IMR-90 (cell line): ENCODE results near the gene FBH1. TPM values are rescaled to one million over a fixed set of nuclear protein-coding genes. Genes with fewer than 3 reads are reported as not detected.
"Not testable (repeated sequence)": the region's sequence is repeated elsewhere in the genome, so short reads cannot be mapped to it uniquely, and the experiment has no call there.

ENCODE experiments used
- ATAC-seq: fragments of 200-7000 bp; cut with Tn5 transposase; 2 replicates; pipeline ENCODE4 v1.9.1; 2020; ENCODE audit warnings: low read depth, mild to moderate bottlenecking, moderate library complexity
- BruUV-seq: library from RNA; stranded (reverse); fragments of 400-500 nt; replicated peaks from 2 replicates; lab custom pipeline; 2021; lab: Mats Ljungman, UMichigan
- CTCF ChIA-PET: fragments of 300-600 bp; formaldehyde crosslinking; extraction: SDS; loops from one replicate; lab custom pipeline; 2021; ENCODE audit warnings: antibody characterized with exemption; lab: Yijun Ruan, JAX
- POLR2A ChIA-PET: fragments of 300-600 bp; sonication (Branson Sonifier 250); formaldehyde crosslinking; loops from one replicate; lab custom pipeline; 2022; ENCODE audit warnings: antibody characterized with exemption; ENCODE audit not compliant: unreplicated experiment; lab: Charles Lee
- DNase-seq: peaks from one replicate; pipeline ENCODE4 v3.0.0; 2013
- H2AFZ ChIP-seq: replicated peaks from 2 replicates; pipeline ENCODE3; 2013; ENCODE audit warnings: low read length, mild to moderate bottlenecking; ENCODE audit not compliant: poor library complexity
- H2AK5ac ChIP-seq: 2 replicates; pipeline ENCODE4 v1.6.1; 2013; ENCODE audit warnings: low read depth, low read length, inconsistent platforms
- H2AK9ac ChIP-seq: replicated peaks from 2 replicates; pipeline ENCODE3; 2013; ENCODE audit warnings: mild to moderate bottlenecking, low read depth, low read length, moderate library complexity; ENCODE audit not compliant: poor library complexity
- H2BK120ac ChIP-seq: 2 replicates; pipeline ENCODE4 v1.6.1; 2013; ENCODE audit warnings: low read depth, low read length, inconsistent platforms
- H2BK15ac ChIP-seq: 3 replicates; pipeline ENCODE4 v1.6.1; 2013; ENCODE audit warnings: low read depth, low read length, inconsistent platforms
- H2BK20ac ChIP-seq: 2 replicates; pipeline ENCODE4 v1.6.1; 2013; ENCODE audit warnings: low read depth, mild to moderate bottlenecking, inconsistent platforms, low read length, moderate library complexity
- H2BK5ac ChIP-seq: 2 replicates; pipeline ENCODE4 v1.6.1; 2013; ENCODE audit warnings: mild to moderate bottlenecking, low read depth, low read length, inconsistent platforms; ENCODE audit not compliant: poor library complexity, severe bottlenecking
- H3K14ac ChIP-seq: replicated peaks from 2 replicates; pipeline ENCODE4 v1.6.1; 2013; ENCODE audit warnings: low read depth, low read length, inconsistent platforms
- H3K18ac ChIP-seq: 2 replicates; pipeline ENCODE4 v1.6.1; 2013; ENCODE audit warnings: low read depth, low read length, control low read depth
- H3K23ac ChIP-seq: 2 replicates; pipeline ENCODE4 v1.6.1; 2013; ENCODE audit warnings: low read depth, low read length, inconsistent platforms
- H3K27ac ChIP-seq: 2 replicates; pipeline ENCODE4 v1.5.1; 2013; ENCODE audit warnings: mild to moderate bottlenecking, control low read depth, low read length; ENCODE audit not compliant: insufficient read depth
- H3K27me3 ChIP-seq: 2 replicates; pipeline ENCODE4 v1.6.1; 2013; ENCODE audit warnings: low read length; ENCODE audit not compliant: control insufficient read depth, insufficient read depth
- H3K36me3 ChIP-seq: 2 replicates; pipeline ENCODE4 v1.6.1; 2013; ENCODE audit warnings: low read length, mixed read lengths; ENCODE audit not compliant: control insufficient read depth, insufficient read depth
- H3K4ac ChIP-seq: 2 replicates; pipeline ENCODE4 v1.6.1; 2013; ENCODE audit warnings: low read depth, low read length, inconsistent platforms
- H3K4me1 ChIP-seq: 2 replicates; pipeline ENCODE4 v1.6.1; 2013; ENCODE audit warnings: low read length, mixed read lengths; ENCODE audit not compliant: control insufficient read depth, insufficient read depth
- H3K4me2 ChIP-seq: 2 replicates; pipeline ENCODE4 v1.6.1; 2013; ENCODE audit warnings: low read depth, mild to moderate bottlenecking, control low read depth, low read length, moderate library complexity
- H3K4me3 ChIP-seq: 2 replicates; pipeline ENCODE4 v1.5.1; 2013; ENCODE audit warnings: low read depth, mild to moderate bottlenecking, control low read depth, low read length, moderate library complexity; ENCODE audit not compliant: insufficient read depth
- H3K56ac ChIP-seq: 2 replicates; pipeline ENCODE4 v1.6.1; 2013; ENCODE audit warnings: low read length, inconsistent platforms; ENCODE audit not compliant: insufficient read depth; ENCODE audit errors: extremely low read depth
- H3K79me1 ChIP-seq, 2 experiments: 2 replicates each; pipeline ENCODE4 v1.6.1; 2013; ENCODE audit warnings: low read length in 2 of 2, inconsistent platforms in 1 of 2, low read depth in 1 of 2
- H3K9ac ChIP-seq: 2 replicates; pipeline ENCODE4 v1.6.1; 2013; ENCODE audit warnings: low read depth, low read length, control low read depth
- H3K9me1 ChIP-seq: 2 replicates; pipeline ENCODE4 v1.6.1; 2013; ENCODE audit warnings: low read length, inconsistent platforms; ENCODE audit not compliant: insufficient read depth
- H3K9me3 ChIP-seq: 2 replicates; pipeline ENCODE4 v1.6.1; 2013; ENCODE audit warnings: low read length; ENCODE audit not compliant: control insufficient read depth, insufficient read depth
- H4K20me1 ChIP-seq: 2 replicates; pipeline ENCODE4 v1.6.1; 2013; ENCODE audit warnings: low read length, inconsistent platforms; ENCODE audit not compliant: insufficient read depth
- H4K5ac ChIP-seq: 2 replicates; pipeline ENCODE4 v1.6.1; 2013; ENCODE audit warnings: mild to moderate bottlenecking, low read depth, low read length, control low read depth
- H4K8ac ChIP-seq, 2 experiments: 2 replicates each; pipeline ENCODE4 v1.6.1; 2013; ENCODE audit warnings: low read depth in 2 of 2, low read length in 2 of 2, control low read depth in 1 of 2, inconsistent platforms in 1 of 2
- H4K91ac ChIP-seq: 2 replicates; pipeline ENCODE4 v1.6.1; 2013; ENCODE audit warnings: low read depth, low read length, inconsistent platforms; ENCODE audit not compliant: insufficient read depth
- BHLHE40 ChIP-seq: fragments of 150-350 bp; IDR thresholded peaks from 2 replicates; pipeline ENCODE4 v1.6.1; 2016; ENCODE audit warnings: mild to moderate bottlenecking, low read depth, low read length
- FOS ChIP-seq: fragments of 150-350 bp; IDR thresholded peaks from 2 replicates; pipeline ENCODE4 v1.6.1; 2016; ENCODE audit warnings: low read depth, low read length
- RAD21 ChIP-seq: IDR thresholded peaks from 2 replicates; pipeline ENCODE4 v1.6.1; 2012; ENCODE audit warnings: low read length, improper control_type of control experiment
- WGBS, 2 experiments: methylation state at CpG; one replicate each; pipeline versions ENCODE4 v1.1.5 to v1.1.7; 2013; ENCODE audit warnings: missing lambda C conversion rate in 2 of 2; ENCODE audit not compliant: insufficient read length in 1 of 2; ENCODE audit errors: extremely low coverage in 2 of 2; 5-methylcytosine and 5-hydroxymethylcytosine counted together
- dilution Hi-C: fragments of 300-500 bp; cut with HindIII; formaldehyde crosslinking; loops from one replicate; pipeline ENCODE4 v1.14.3; 2018; ENCODE audit warnings: low sequenced_read_pairs; ENCODE audit not compliant: unreplicated experiment
- in situ Hi-C: fragments of 300-500 bp; cut with MboI; formaldehyde crosslinking; loops from 3 replicates; pipeline ENCODE4 v1.14.3; 2019; ENCODE audit warnings: low sequenced_read_pairs, inconsistent platforms, mixed read lengths
- intact Hi-C: fragments of 100-400 bp; cut with micrococcal nuclease; formaldehyde crosslinking; loops from 2 replicates; pipeline ENCODE4 v1.10.0; 2022
- polyA plus RNA-seq, 3 experiments: library from polyadenylated mRNA; depleted of rRNA; stranded (reverse); fragments of >200 nt; gene quantifications; 2 replicates each; pipeline ENCODE4 v1.2.3, GENCODE V29; 2012; ENCODE audit warnings: low replicate concordance in 1 of 3
- total RNA-seq: library from RNA; depleted of rRNA; stranded (reverse); fragments of >200 nt; gene quantifications from 2 replicates; pipeline ENCODE4 v1.2.3, GENCODE V29; 2012

FBH1 gene
- total and polyA plus RNA-seq, 2 of the 4 experiments (the other 2 are of a cell fraction) = 59.3 to 72.2 TPM

GRCh38 chr10:5960070-5960972 lies 70.3 kb downstream of the FBH1 start:
- H3K18ac ChIP-seq = no peak overlapping the region
- ChIA-PET CTCF (no interaction called here), POLR2A (interaction anchor here (1.0 kb wide), 1 partner anchor 14 kb away, joined by 18 read pairs; no protein-coding TSS in a partner anchor)
- H3K9me1 ChIP-seq = peaks cover 26% of the 10 kb centered on the region
- no peak overlapping the region for H3K23ac ChIP-seq
- no peak overlapping the region for H3K27ac ChIP-seq
- ATAC-seq = peak; percentile 79
- peak overlapping the region; percentile 54 for H2AFZ ChIP-seq
- no TSS peak for BruUV-seq
- peak overlapping the region in 1 of 2 experiments; percentile 13; a peak in 1 of 4 replicates for H4K8ac ChIP-seq
- no peak overlapping the region for H3K9ac ChIP-seq
- H3K79me1 ChIP-seq = peaks cover 0 to 26% of the 10 kb centered on the region in 2 experiments; a peak in 1 of 4 replicates
- H2BK120ac ChIP-seq = peak overlapping the region; percentile 27
- intact Hi-C loops (no loop called here), dilution Hi-C loops (no loop called here), in situ Hi-C loops (no loop called here)
- no peak overlapping the region for H3K56ac ChIP-seq
- DNase-seq = peak; percentile 73
- peak overlapping the region; percentile 73 for H2AK5ac ChIP-seq
- H3K4me2 ChIP-seq = no peak overlapping the region
- no peaks in the 10 kb centered on the region for H4K20me1 ChIP-seq
- H3K36me3 ChIP-seq = peaks cover 5% of the 10 kb centered on the region; the same call in 1 of the 2 replicates
- peak overlapping the region; percentile 44 for H2AK9ac ChIP-seq
- 0 out of 2 replicates have a peak overlapping the region, but pooled peaks have one; percentile 10 for H4K5ac ChIP-seq
- no peak overlapping the region for H2BK5ac ChIP-seq
- H2BK15ac ChIP-seq = no peak overlapping the region; the same call in 2 of the 3 replicates
- peak overlapping the region; percentile 32; the same call in 1 of the 2 replicates for H3K14ac ChIP-seq
- H2BK20ac ChIP-seq = peak overlapping the region; percentile 60; the same call in 1 of the 2 replicates
- 50% methylated on average over 2 of the region's 18 CpGs; no CpG with 5 or more reads in 1 of the 2 experiments for WGBS, 2 experiments
- no peak for TF ChIP-seq RAD21
- 0 out of 2 replicates have a peak, but pooled peaks have one; percentile 21 for TF ChIP-seq BHLHE40
- peak; percentile 39 for TF ChIP-seq FOS
- H4K91ac ChIP-seq = peak overlapping the region; percentile 25
- H3K4ac ChIP-seq = peak overlapping the region; percentile 62
- H3K4me3 ChIP-seq = no peak overlapping the region
- H3K9me3 ChIP-seq = no peaks in the 10 kb centered on the region
- H3K27me3 ChIP-seq = no peaks in the 10 kb centered on the region
- H3K4me1 ChIP-seq = peaks cover 18% of the 10 kb centered on the region

GRCh38 chr10:5960973-5961275 lies 70.9 kb downstream of the FBH1 start:
- POLR2A ChIA-PET = interaction anchor here (1.0 kb wide), 1 partner anchor 15 kb away, joined by 18 read pairs; no protein-coding TSS in a partner anchor
- H4K91ac ChIP-seq, H2AK5ac ChIP-seq, dilution Hi-C loops, in situ Hi-C loops, H2AFZ ChIP-seq, H3K36me3 ChIP-seq, H3K9me3 ChIP-seq, H2AK9ac ChIP-seq, DNase-seq, CTCF ChIA-PET, intact Hi-C loops, ATAC-seq, H3K27ac ChIP-seq, H4K5ac ChIP-seq, H3K4me3 ChIP-seq, H2BK5ac ChIP-seq, H2BK20ac ChIP-seq, H3K27me3 ChIP-seq, H4K8ac ChIP-seq, H3K14ac ChIP-seq, H3K56ac ChIP-seq, H3K9ac ChIP-seq, H3K4me2 ChIP-seq, BruUV-seq, H2BK15ac ChIP-seq, H3K18ac ChIP-seq, H4K20me1 ChIP-seq, H3K23ac ChIP-seq: not testable (repeated sequence)
- Histone ChIP-seq H3K4ac (peak overlapping the region; percentile 58), H3K79me1 (peaks cover under 1 to 28% of the 10 kb centered on the region in 2 experiments; a peak in 1 of 4 replicates), H3K9me1 (peaks cover 26% of the 10 kb centered on the region), H3K4me1 (peaks cover 18% of the 10 kb centered on the region), H2BK120ac (0 out of 2 replicates have a peak overlapping the region, but pooled peaks have one; percentile 21)
- WGBS, 2 experiments = 100% methylated on average over 4 of the region's 10 CpGs; no CpG with 5 or more reads in 1 of the 2 experiments
